HG02885 (cell line): ENCODE measurements around the gene SLC24A1.
A peak's percentile ranks its signal among the peaks of the same experiment; 100 is the strongest.

Source experiments
- ATAC-seq: cut with Tn5 transposase; IDR thresholded peaks from one replicate; pipeline ENCODE4 v1.9.1; 2021; ENCODE audit warnings: mild to moderate bottlenecking; ENCODE audit not compliant: unreplicated experiment, poor library complexity

Gene SLC24A1

GRCh38 chr15:65621638-65622037 is at the start of gene SLC24A1:
Gene SLC24A1 (plus strand): TSS chr15:65621938. CDS start chr15:65624081, 2,143 bp downstream.
- ATAC-seq: no peak

GRCh38 chr15:65571971-65572370 is 49.8 kb upstream of the SLC24A1 start:
- ATAC-seq: no peak

- ATAC-seq: no peak
Observed at GRCh38 chr15:65576664-65577063, 45.1 kb upstream of the SLC24A1 start.

GRCh38 chr15:65577129-65577996 is 44.4 kb upstream of the SLC24A1 start:
- ATAC-seq: no peak

- ATAC-seq: no peak
Observed at GRCh38 chr15:65578904-65579728, 42.6 kb upstream of the SLC24A1 start.

- ATAC-seq: no peak
Observed at GRCh38 chr15:65579762-65580161, 42.0 kb upstream of the SLC24A1 start.

GRCh38 chr15:65580287-65580686 is 41.5 kb upstream of the SLC24A1 start:
- no peak for ATAC-seq

- no peak for ATAC-seq
Observed at GRCh38 chr15:65583701-65584100, 38.0 kb upstream of the SLC24A1 start.

GRCh38 chr15:65584241-65584640 is 37.5 kb upstream of the SLC24A1 start:
- ATAC-seq: no peak

- ATAC-seq: no peak
Observed at GRCh38 chr15:65587094-65587493, 34.6 kb upstream of the SLC24A1 start.

GRCh38 chr15:65595960-65596359 is 25.8 kb upstream of the SLC24A1 start:
- no peak for ATAC-seq

GRCh38 chr15:65598468-65598867 is 23.3 kb upstream of the SLC24A1 start:
- ATAC-seq: no peak

GRCh38 chr15:65599677-65600076 is 22.1 kb upstream of the SLC24A1 start:
- ATAC-seq: no peak

GRCh38 chr15:65603134-65603533 is 18.6 kb upstream of the SLC24A1 start:
- ATAC-seq: no peak

GRCh38 chr15:65603559-65603958 is 18.2 kb upstream of the SLC24A1 start:
- no peak for ATAC-seq

- peak; percentile 96 for ATAC-seq
Observed at GRCh38 chr15:65610871-65611718, 10.6 kb upstream of the SLC24A1 start, which contains the start of gene INTS14. Gene INTS14 (minus strand): TSS chr15:65611131. CDS start chr15:65607380, 3,751 bp downstream.

GRCh38 chr15:65611888-65612615 is 9.7 kb upstream of the SLC24A1 start:
- ATAC-seq: no peak

- no peak for ATAC-seq
Observed at GRCh38 chr15:65612616-65612946, 9.2 kb upstream of the SLC24A1 start.

GRCh38 chr15:65612949-65613744 is 8.6 kb upstream of the SLC24A1 start:
- ATAC-seq: no peak
